Right renal cortex interstitium (tissue), 3 donors: ENCODE data around the gene CDK14. TPM values are rescaled to one million over a fixed set of nuclear protein-coding genes. Genes with fewer than 3 reads are reported as not detected.

Experiments
- DNase-seq, 3 donors: peaks; one replicate each; pipeline ENCODE4 v3.0.0-alpha.2; 2013; ENCODE audit warnings: low read depth in 3 of 3, low spot score in 2 of 3
- polyA plus RNA-seq, 3 donors: library from polyadenylated mRNA; unstranded; fragments of 120-200 nt; gene quantifications; one replicate each; pipeline ENCODE4 v1.2.1, GENCODE V29; 2013; ENCODE audit not compliant: insufficient read length in 3 of 3

The CDK14 gene
- 10 to 100 TPM; 33.6 to 38.4 (median 36.2) TPM for polyA plus RNA-seq

- DNase-seq = peak in 2 of 3 donors; percentile 47 to 55
Measured at GRCh38 chr7:90595801-90596670, at the start of gene CDK14. Gene CDK14, plus strand, starts transcription at chr7:90596321. Its CDS starts 307 bp downstream, at chr7:90596628.

- no peak for DNase-seq
Measured at GRCh38 chr7:90551036-90551435, 45.1 kb upstream of the CDK14 start.

- DNase-seq = no peak
Measured at GRCh38 chr7:90552521-90552920, 43.6 kb upstream of the CDK14 start.

- DNase-seq = no peak
Measured at GRCh38 chr7:90560730-90561129, 35.4 kb upstream of the CDK14 start.

- no peak for DNase-seq
Measured at GRCh38 chr7:90563286-90563685, 32.8 kb upstream of the CDK14 start.

- DNase-seq = no peak
Measured at GRCh38 chr7:90564455-90564854, 31.7 kb upstream of the CDK14 start.

GRCh38 chr7:90568213-90568612 is 27.9 kb upstream of the CDK14 start:
- DNase-seq = no peak

- no peak for DNase-seq
Measured at GRCh38 chr7:90569368-90569767, 26.8 kb upstream of the CDK14 start.

GRCh38 chr7:90570373-90570959 is 25.7 kb upstream of the CDK14 start:
- DNase-seq = no peak

GRCh38 chr7:90574146-90574819 is 21.8 kb upstream of the CDK14 start:
- DNase-seq = no peak

GRCh38 chr7:90574820-90575187 is 21.3 kb upstream of the CDK14 start:
- no peak for DNase-seq

GRCh38 chr7:90579181-90579688 is 16.9 kb upstream of the CDK14 start:
- no peak for DNase-seq

GRCh38 chr7:90580051-90580450 is 16.1 kb upstream of the CDK14 start:
- DNase-seq = no peak

GRCh38 chr7:90582164-90582563 is 14.0 kb upstream of the CDK14 start:
- DNase-seq = no peak

GRCh38 chr7:90584378-90584777 is 11.7 kb upstream of the CDK14 start:
- DNase-seq = no peak

- no peak for DNase-seq
Measured at GRCh38 chr7:90586091-90586490, 10.0 kb upstream of the CDK14 start.

- DNase-seq = no peak
Measured at GRCh38 chr7:90587766-90588165, 8.4 kb upstream of the CDK14 start.

- no peak for DNase-seq
Measured at GRCh38 chr7:90592033-90592432, 4.1 kb upstream of the CDK14 start.

GRCh38 chr7:90593205-90593604 is 2.9 kb upstream of the CDK14 start:
- DNase-seq = no peak

GRCh38 chr7:90594751-90595317 is 1.3 kb upstream of the CDK14 start:
- no peak for DNase-seq

GRCh38 chr7:90595342-90595800 is 750 bp upstream of the CDK14 start:
- DNase-seq = no peak
